HCT116 (cell line): Measurements from ENCODE around the gene APBA1. TPM values are rescaled to one million over a fixed set of nuclear protein-coding genes. Genes with fewer than 3 reads are reported as not detected.

Experiments used
- ATAC-seq: fragments of 200-7000 bp; cut with Tn5 transposase; 2 replicates; pipeline ENCODE4 v1.9.1; 2020; ENCODE audit warnings: mild to moderate bottlenecking, moderate library complexity
- BruUV-seq: library from RNA; stranded (reverse); fragments of 400-500 nt; replicated peaks from 2 replicates; lab custom pipeline; 2021; lab: Mats Ljungman, UMichigan
- CTCF ChIA-PET: fragments of 300-600 bp; sonication (Branson Sonifier 250); formaldehyde crosslinking; loops from one replicate; lab custom pipeline; 2021; ENCODE audit warnings: antibody characterized with exemption; lab: Charles Lee
- POLR2A ChIA-PET: fragments of 300-600, 350-600 bp; sonication (Branson Sonifier 250); formaldehyde crosslinking; loops from one replicate; lab custom pipeline; 2021; ENCODE audit warnings: antibody characterized with exemption; lab: Charles Lee
- RAD21 ChIA-PET, 2 experiments: fragments of 300-600 bp; sonication (Branson Sonifier 250); formaldehyde crosslinking; loops; one replicate each; lab custom pipeline; 2023; ENCODE audit warnings: low total read pairs in 2 of 2; ENCODE audit not compliant: uncharacterized antibody in 2 of 2, unreplicated experiment in 2 of 2, low non-redundant PET in 1 of 2; lab: Charles Lee
- DNase-seq: peaks from one replicate; pipeline ENCODE4 v3.0.0-alpha.2; 2010; ENCODE audit warnings: low read depth, low spot score
- H2AFZ ChIP-seq: fragments of 200-600 bp; shearing (Covaris generic), sonication (generic); 2 replicates; pipeline ENCODE4 v1.6.1; 2017; ENCODE audit warnings: low read depth, mixed run types, mixed read lengths, antibody characterized with exemption, low read length; ENCODE audit not compliant: poor library complexity, severe bottlenecking
- H3K27ac ChIP-seq: 2 replicates; pipeline ENCODE4 v1.5.1; 2012; ENCODE audit warnings: low read depth, low read length
- H3K27me3 ChIP-seq: fragments of 200-600 bp; sonication (generic); 2 replicates; pipeline ENCODE4 v1.6.1; 2016; ENCODE audit warnings: mixed run types, low read length, mixed read lengths; ENCODE audit not compliant: insufficient read depth
- H3K36me3 ChIP-seq, 2 experiments: fragments of 200-500 bp in 1 of 2; fragments of 200-600 bp in 1 of 2; sonication (Bioruptor generic) in 1 of 2; sonication (generic) in 1 of 2; 2 replicates each; pipeline versions ENCODE4 v1.5.1 to v1.6.1; 2014 to 2016; ENCODE audit warnings: low read length in 2 of 2, inconsistent platforms in 1 of 2, mixed read lengths in 1 of 2, mixed run types in 1 of 2; ENCODE audit not compliant: insufficient read depth in 2 of 2, control insufficient read depth in 1 of 2
- H3K4me1 ChIP-seq, 2 experiments: fragments of 200-600 bp in 1 of 2; sonication (generic) in 1 of 2; 2 replicates each; pipeline versions ENCODE4 v1.5.1 to v1.6.1; 2012 to 2017; ENCODE audit warnings: low read length in 2 of 2, inconsistent platforms in 1 of 2, mild to moderate bottlenecking in 1 of 2, mixed read lengths in 1 of 2, mixed run types in 1 of 2, moderate library complexity in 1 of 2; ENCODE audit not compliant: insufficient read depth in 2 of 2, control insufficient read depth in 1 of 2
- H3K4me2 ChIP-seq: fragments of 200-600 bp; sonication (generic); 2 replicates; pipeline ENCODE4 v1.6.1; 2017; ENCODE audit warnings: mixed run types, low read length, mixed read lengths
- H3K4me3 ChIP-seq, 2 experiments: fragments of 200-600 bp in 1 of 2; sonication (generic) in 1 of 2; replicated peaks in 1 of 2; 2 replicates each; pipeline ENCODE4 v1.5.1; 2011 to 2016; ENCODE audit warnings: low read length in 2 of 2, control low read depth in 1 of 2, low read depth in 1 of 2, mild to moderate bottlenecking in 1 of 2, mixed read lengths in 1 of 2, mixed run types in 1 of 2
- H3K79me2 ChIP-seq: fragments of 200-600 bp; sonication (generic); 2 replicates; pipeline ENCODE4 v1.6.1; 2017; ENCODE audit warnings: mild to moderate bottlenecking, mixed run types, low read length, moderate library complexity, mixed read lengths; ENCODE audit not compliant: insufficient read depth
- H3K9ac ChIP-seq: fragments of 200-600 bp; sonication (generic); 2 replicates; pipeline ENCODE4 v1.6.1; 2016; ENCODE audit warnings: low read length, mixed read lengths
- H3K9me2 ChIP-seq: fragments of 200-600 bp; sonication (generic), shearing (Covaris generic); 2 replicates; pipeline ENCODE4 v1.6.1; 2017; ENCODE audit warnings: mixed run types, mild to moderate bottlenecking, moderate library complexity; ENCODE audit not compliant: insufficient read depth
- H3K9me3 ChIP-seq, 2 experiments: fragments of 200-500 bp in 1 of 2; fragments of 200-600 bp in 1 of 2; sonication (Bioruptor generic) in 1 of 2; sonication (generic) in 1 of 2; 2 replicates each; pipeline ENCODE4 v1.6.1; 2014 to 2017; ENCODE audit warnings: low read length in 2 of 2, mixed read lengths in 2 of 2, inconsistent platforms in 1 of 2, low read depth in 1 of 2, mild to moderate bottlenecking in 1 of 2, mixed run types in 1 of 2, moderate library complexity in 1 of 2; ENCODE audit not compliant: control insufficient read depth in 1 of 2, insufficient read depth in 1 of 2
- H4K20me1 ChIP-seq: fragments of 200-600 bp; sonication (generic), shearing (Covaris generic); 2 replicates; pipeline ENCODE4 v1.6.1; 2017; ENCODE audit warnings: mixed run types, mild to moderate bottlenecking, moderate library complexity; ENCODE audit not compliant: insufficient read depth
- CBX3 ChIP-seq: IDR thresholded peaks from 2 replicates; pipeline ENCODE4 v1.6.1; 2012; ENCODE audit warnings: low read depth
- CEBPB ChIP-seq: IDR thresholded peaks from 2 replicates; pipeline ENCODE4 v1.6.1; 2012; ENCODE audit warnings: low read depth
- EGR1 ChIP-seq: IDR thresholded peaks from 2 replicates; pipeline ENCODE4 v1.6.1; 2012; ENCODE audit warnings: low read depth
- EZH2 ChIP-seq: fragments of 200-600 bp; sonication (generic); IDR thresholded peaks from 2 replicates; pipeline ENCODE4 v1.6.1; 2017; ENCODE audit warnings: antibody characterized with exemption, mixed run types
- EZH2phosphoT487 ChIP-seq: fragments of 200-600 bp; IDR thresholded peaks from 2 replicates; pipeline ENCODE4 v1.6.1; 2018; ENCODE audit warnings: antibody characterized with exemption, borderline replicate concordance
- FOSL1 ChIP-seq: IDR thresholded peaks from 2 replicates; pipeline ENCODE4 v1.6.1; 2012; ENCODE audit warnings: low read depth
- JUND ChIP-seq: IDR thresholded peaks from 2 replicates; pipeline ENCODE4 v1.6.1; 2012
- SIN3A ChIP-seq: IDR thresholded peaks from 2 replicates; pipeline ENCODE4 v1.6.1; 2012; ENCODE audit warnings: low read depth
- SP1 ChIP-seq: IDR thresholded peaks from 2 replicates; pipeline ENCODE4 v1.6.1; 2012; ENCODE audit warnings: low read depth
- TCF7L2 ChIP-seq: IDR thresholded peaks from 2 replicates; pipeline ENCODE4 v1.7.0; 2011; ENCODE audit warnings: borderline replicate concordance, inconsistent platforms; ENCODE audit not compliant: insufficient read depth, insufficient read length; ENCODE audit errors: extremely low read depth
- YY1 ChIP-seq: IDR thresholded peaks from 2 replicates; pipeline ENCODE4 v1.6.1; 2011; ENCODE audit warnings: low read length, low read depth, moderate library complexity, mild to moderate bottlenecking; ENCODE audit not compliant: insufficient replicate concordance; ENCODE audit errors: extremely low read depth
- ZFX ChIP-seq: fragments of 450-650 bp; IDR thresholded peaks from 2 replicates; pipeline ENCODE4 v1.6.1; 2017
- ZNF274 ChIP-seq: fragments of 200-500 bp; sonication (Bioruptor generic); IDR thresholded peaks from 2 replicates; pipeline ENCODE4 v1.6.1; 2014; ENCODE audit warnings: mild to moderate bottlenecking, low read depth, low read length, inconsistent platforms
- intact Hi-C: fragments of 100-400 bp; cut with micrococcal nuclease; formaldehyde crosslinking; loops from 2 replicates; pipeline ENCODE4 v1.10.0; 2022
- total RNA-seq: library from RNA; stranded (reverse); gene quantifications from one replicate; pipeline ENCODE4 v1.2.1, GENCODE V29; 2021; ENCODE audit not compliant: unreplicated experiment
- TF ChIP-seq, protein P1 (sequence below), 3 experiments: fragments of 200-600 bp in 1 of 3; sonication (generic) in 1 of 3; IDR thresholded peaks in 2 of 3; conservative IDR thresholded peaks in 1 of 3; 2 replicates each; pipeline ENCODE4 v1.5.1; 2012 to 2017; ENCODE audit warnings: low read depth in 2 of 3, low read length in 2 of 3, antibody characterized with exemption in 1 of 3, borderline replicate concordance in 1 of 3, control low read depth in 1 of 3, mild to moderate bottlenecking in 1 of 3, mixed read lengths in 1 of 3, mixed run types in 1 of 3, moderate library complexity in 1 of 3; ENCODE audit not compliant: insufficient read depth in 1 of 3

Gene APBA1
- total RNA-seq, 1 experiment from 2014 or later = 0.20 TPM

DNA sequence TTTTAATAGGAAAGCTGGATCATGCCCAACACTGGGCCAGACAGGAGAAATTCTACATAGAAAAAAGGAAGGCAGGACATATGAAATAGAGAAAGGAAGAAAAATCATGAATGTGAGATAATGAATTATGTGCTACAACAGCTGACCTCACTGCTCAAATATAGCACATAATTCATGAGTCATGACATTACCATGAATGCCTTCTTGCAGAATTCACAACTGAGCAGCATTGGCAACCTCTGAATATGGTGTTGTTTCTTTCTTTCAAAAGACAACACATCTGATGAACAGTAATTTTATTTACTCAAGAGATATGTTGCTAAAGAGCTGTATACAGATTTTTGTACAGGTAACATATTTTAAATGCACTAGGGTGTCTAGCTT is 34.4 kb downstream of the APBA1 start:
- no peak for DNase-seq
- no peaks in the 10 kb centered on the region for H3K4me1 ChIP-seq
- no peak for ATAC-seq
- TF ChIP-seq, protein P1, sequence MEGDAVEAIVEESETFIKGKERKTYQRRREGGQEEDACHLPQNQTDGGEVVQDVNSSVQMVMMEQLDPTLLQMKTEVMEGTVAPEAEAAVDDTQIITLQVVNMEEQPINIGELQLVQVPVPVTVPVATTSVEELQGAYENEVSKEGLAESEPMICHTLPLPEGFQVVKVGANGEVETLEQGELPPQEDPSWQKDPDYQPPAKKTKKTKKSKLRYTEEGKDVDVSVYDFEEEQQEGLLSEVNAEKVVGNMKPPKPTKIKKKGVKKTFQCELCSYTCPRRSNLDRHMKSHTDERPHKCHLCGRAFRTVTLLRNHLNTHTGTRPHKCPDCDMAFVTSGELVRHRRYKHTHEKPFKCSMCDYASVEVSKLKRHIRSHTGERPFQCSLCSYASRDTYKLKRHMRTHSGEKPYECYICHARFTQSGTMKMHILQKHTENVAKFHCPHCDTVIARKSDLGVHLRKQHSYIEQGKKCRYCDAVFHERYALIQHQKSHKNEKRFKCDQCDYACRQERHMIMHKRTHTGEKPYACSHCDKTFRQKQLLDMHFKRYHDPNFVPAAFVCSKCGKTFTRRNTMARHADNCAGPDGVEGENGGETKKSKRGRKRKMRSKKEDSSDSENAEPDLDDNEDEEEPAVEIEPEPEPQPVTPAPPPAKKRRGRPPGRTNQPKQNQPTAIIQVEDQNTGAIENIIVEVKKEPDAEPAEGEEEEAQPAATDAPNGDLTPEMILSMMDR (IDR thresholded peaks at IDR 0.05 in 2 of 3, conservative IDR thresholded peaks at IDR 0.05 in 1 of 3; ENCODE audit: borderline replicate concordance in 1 of 3, insufficient read depth in 1 of 3, low read depth in 2 of 3, low read length in 2 of 3) = no peak
- TF ChIP-seq CEBPB (no peak), ZNF274 (no peak), EZH2 (no peak), EZH2phosphoT487 (no peak), YY1 (no peak), ZFX (no peak)
- no peak overlapping the region for H3K4me2 ChIP-seq
- H3K36me3 ChIP-seq = no peaks in the 10 kb centered on the region
- no TSS peak for BruUV-seq
- H3K9me3 ChIP-seq = no peaks in the 10 kb centered on the region
- ChIA-PET POLR2A (no interaction called here), RAD21 (no interaction called here), CTCF (no interaction called here)
- no peaks in the 10 kb centered on the region for H3K9me2 ChIP-seq
- intact Hi-C loops = no loop called here
- no peaks in the 10 kb centered on the region; the same call in 1 of the 2 replicates for H3K27me3 ChIP-seq
- H3K9ac ChIP-seq = no peak overlapping the region
- H3K27ac ChIP-seq = no peak overlapping the region
- no peaks in the 10 kb centered on the region for H4K20me1 ChIP-seq
- H2AFZ ChIP-seq = no peak overlapping the region
- H3K79me2 ChIP-seq = no peaks in the 10 kb centered on the region
- no peak overlapping the region for H3K4me3 ChIP-seq

GRCh38 chr9:69637193-69637816 is 34.9 kb downstream of the APBA1 start:
- Histone ChIP-seq H2AFZ (no peak overlapping the region), H3K27me3 (no peaks in the 10 kb centered on the region; the same call in 1 of the 2 replicates), H3K79me2 (no peaks in the 10 kb centered on the region), H3K9ac (no peak overlapping the region), H3K4me1 (no peaks in the 10 kb centered on the region), H3K9me2 (no peaks in the 10 kb centered on the region), H3K9me3 (no peaks in the 10 kb centered on the region), H3K27ac (no peak overlapping the region), H3K4me2 (no peak overlapping the region), H3K36me3 (no peaks in the 10 kb centered on the region), H4K20me1 (no peaks in the 10 kb centered on the region), H3K4me3 (no peak overlapping the region)
- no peak for TF ChIP-seq FOSL1
- TF ChIP-seq TCF7L2 = no peak
- no peak for TF ChIP-seq EGR1
- TF ChIP-seq CBX3 = no peak
- no peak for TF ChIP-seq JUND
- no peak for TF ChIP-seq CEBPB
- TF ChIP-seq SIN3A = no peak
- TF ChIP-seq, protein P1 (IDR thresholded peaks at IDR 0.05 in 2 of 3, conservative IDR thresholded peaks at IDR 0.05 in 1 of 3; ENCODE audit: borderline replicate concordance in 1 of 3, insufficient read depth in 1 of 3, low read depth in 2 of 3, low read length in 2 of 3) = no peak
- no peak for TF ChIP-seq SP1
- TF ChIP-seq ZNF274 = no peak
- no peak for TF ChIP-seq ZFX
- BruUV-seq = no TSS peak
- CTCF ChIA-PET = no interaction called here
- ATAC-seq (no peak), DNase-seq (no peak)
- POLR2A ChIA-PET = no interaction called here
- intact Hi-C loops = no loop called here
- RAD21 ChIA-PET = no interaction called here
